IMR-90 (cell line): Measurements from ENCODE around the gene TMPRSS11A. TPM values are rescaled to one million over a fixed set of nuclear protein-coding genes. Genes with fewer than 3 reads are reported as not detected.
A peak's percentile ranks its signal among the peaks of the same experiment; 100 is the strongest.

Experiments used
- ATAC-seq: fragments of 200-7000 bp; cut with Tn5 transposase; 2 replicates; pipeline ENCODE4 v1.9.1; 2020; ENCODE audit warnings: low read depth, mild to moderate bottlenecking, moderate library complexity
- BruUV-seq: library from RNA; stranded (reverse); fragments of 400-500 nt; replicated peaks from 2 replicates; lab custom pipeline; 2021; lab: Mats Ljungman, UMichigan
- CTCF ChIA-PET: fragments of 300-600 bp; formaldehyde crosslinking; extraction: SDS; loops from one replicate; lab custom pipeline; 2021; ENCODE audit warnings: antibody characterized with exemption; lab: Yijun Ruan, JAX
- POLR2A ChIA-PET: fragments of 300-600 bp; sonication (Branson Sonifier 250); formaldehyde crosslinking; loops from one replicate; lab custom pipeline; 2022; ENCODE audit warnings: antibody characterized with exemption; ENCODE audit not compliant: unreplicated experiment; lab: Charles Lee
- DNase-seq: peaks from one replicate; pipeline ENCODE4 v3.0.0; 2013
- H2AFZ ChIP-seq: replicated peaks from 2 replicates; pipeline ENCODE3; 2013; ENCODE audit warnings: low read length, mild to moderate bottlenecking; ENCODE audit not compliant: poor library complexity
- H2AK5ac ChIP-seq: 2 replicates; pipeline ENCODE4 v1.6.1; 2013; ENCODE audit warnings: low read depth, low read length, inconsistent platforms
- H2AK9ac ChIP-seq: replicated peaks from 2 replicates; pipeline ENCODE3; 2013; ENCODE audit warnings: mild to moderate bottlenecking, low read depth, low read length, moderate library complexity; ENCODE audit not compliant: poor library complexity
- H2BK120ac ChIP-seq: 2 replicates; pipeline ENCODE4 v1.6.1; 2013; ENCODE audit warnings: low read depth, low read length, inconsistent platforms
- H2BK15ac ChIP-seq: 3 replicates; pipeline ENCODE4 v1.6.1; 2013; ENCODE audit warnings: low read depth, low read length, inconsistent platforms
- H2BK20ac ChIP-seq: 2 replicates; pipeline ENCODE4 v1.6.1; 2013; ENCODE audit warnings: low read depth, mild to moderate bottlenecking, inconsistent platforms, low read length, moderate library complexity
- H2BK5ac ChIP-seq: 2 replicates; pipeline ENCODE4 v1.6.1; 2013; ENCODE audit warnings: mild to moderate bottlenecking, low read depth, low read length, inconsistent platforms; ENCODE audit not compliant: poor library complexity, severe bottlenecking
- H3K14ac ChIP-seq: replicated peaks from 2 replicates; pipeline ENCODE4 v1.6.1; 2013; ENCODE audit warnings: low read depth, low read length, inconsistent platforms
- H3K18ac ChIP-seq: 2 replicates; pipeline ENCODE4 v1.6.1; 2013; ENCODE audit warnings: low read depth, low read length, control low read depth
- H3K23ac ChIP-seq: 2 replicates; pipeline ENCODE4 v1.6.1; 2013; ENCODE audit warnings: low read depth, low read length, inconsistent platforms
- H3K27ac ChIP-seq: 2 replicates; pipeline ENCODE4 v1.5.1; 2013; ENCODE audit warnings: mild to moderate bottlenecking, control low read depth, low read length; ENCODE audit not compliant: insufficient read depth
- H3K27me3 ChIP-seq: 2 replicates; pipeline ENCODE4 v1.6.1; 2013; ENCODE audit warnings: low read length; ENCODE audit not compliant: control insufficient read depth, insufficient read depth
- H3K36me3 ChIP-seq: 2 replicates; pipeline ENCODE4 v1.6.1; 2013; ENCODE audit warnings: low read length, mixed read lengths; ENCODE audit not compliant: control insufficient read depth, insufficient read depth
- H3K4ac ChIP-seq: 2 replicates; pipeline ENCODE4 v1.6.1; 2013; ENCODE audit warnings: low read depth, low read length, inconsistent platforms
- H3K4me1 ChIP-seq: 2 replicates; pipeline ENCODE4 v1.6.1; 2013; ENCODE audit warnings: low read length, mixed read lengths; ENCODE audit not compliant: control insufficient read depth, insufficient read depth
- H3K4me2 ChIP-seq: 2 replicates; pipeline ENCODE4 v1.6.1; 2013; ENCODE audit warnings: low read depth, mild to moderate bottlenecking, control low read depth, low read length, moderate library complexity
- H3K4me3 ChIP-seq: 2 replicates; pipeline ENCODE4 v1.5.1; 2013; ENCODE audit warnings: low read depth, mild to moderate bottlenecking, control low read depth, low read length, moderate library complexity; ENCODE audit not compliant: insufficient read depth
- H3K56ac ChIP-seq: 2 replicates; pipeline ENCODE4 v1.6.1; 2013; ENCODE audit warnings: low read length, inconsistent platforms; ENCODE audit not compliant: insufficient read depth; ENCODE audit errors: extremely low read depth
- H3K79me1 ChIP-seq, 2 experiments: 2 replicates each; pipeline ENCODE4 v1.6.1; 2013; ENCODE audit warnings: low read length in 2 of 2, inconsistent platforms in 1 of 2, low read depth in 1 of 2
- H3K9ac ChIP-seq: 2 replicates; pipeline ENCODE4 v1.6.1; 2013; ENCODE audit warnings: low read depth, low read length, control low read depth
- H3K9me1 ChIP-seq: 2 replicates; pipeline ENCODE4 v1.6.1; 2013; ENCODE audit warnings: low read length, inconsistent platforms; ENCODE audit not compliant: insufficient read depth
- H3K9me3 ChIP-seq: 2 replicates; pipeline ENCODE4 v1.6.1; 2013; ENCODE audit warnings: low read length; ENCODE audit not compliant: control insufficient read depth, insufficient read depth
- H4K20me1 ChIP-seq: 2 replicates; pipeline ENCODE4 v1.6.1; 2013; ENCODE audit warnings: low read length, inconsistent platforms; ENCODE audit not compliant: insufficient read depth
- H4K5ac ChIP-seq: 2 replicates; pipeline ENCODE4 v1.6.1; 2013; ENCODE audit warnings: mild to moderate bottlenecking, low read depth, low read length, control low read depth
- H4K8ac ChIP-seq, 2 experiments: 2 replicates each; pipeline ENCODE4 v1.6.1; 2013; ENCODE audit warnings: low read depth in 2 of 2, low read length in 2 of 2, control low read depth in 1 of 2, inconsistent platforms in 1 of 2
- H4K91ac ChIP-seq: 2 replicates; pipeline ENCODE4 v1.6.1; 2013; ENCODE audit warnings: low read depth, low read length, inconsistent platforms; ENCODE audit not compliant: insufficient read depth
- BHLHE40 ChIP-seq: fragments of 150-350 bp; IDR thresholded peaks from 2 replicates; pipeline ENCODE4 v1.6.1; 2016; ENCODE audit warnings: mild to moderate bottlenecking, low read depth, low read length
- CEBPB ChIP-seq: IDR thresholded peaks from 2 replicates; pipeline ENCODE4 v1.6.1; 2012; ENCODE audit warnings: low read depth, low read length, improper control_type of control experiment
- CHD1 ChIP-seq: IDR thresholded peaks from 2 replicates; pipeline ENCODE4 v1.6.1; 2012; ENCODE audit warnings: low read depth, low read length, improper control_type of control experiment
- CTCF ChIP-seq: conservative IDR thresholded peaks from 2 replicates; pipeline ENCODE4 v1.5.1; 2012; ENCODE audit warnings: mild to moderate bottlenecking, low read depth, low read length, improper control_type of control experiment
- ELK1 ChIP-seq: fragments of 150-350 bp; IDR thresholded peaks from 2 replicates; pipeline ENCODE4 v1.6.1; 2016; ENCODE audit warnings: low read depth, mild to moderate bottlenecking, low read length, moderate library complexity, borderline replicate concordance
- FOS ChIP-seq: fragments of 150-350 bp; IDR thresholded peaks from 2 replicates; pipeline ENCODE4 v1.6.1; 2016; ENCODE audit warnings: low read depth, low read length
- MAFK ChIP-seq: IDR thresholded peaks from 2 replicates; pipeline ENCODE4 v1.6.1; 2012; ENCODE audit warnings: low read depth, low read length, improper control_type of control experiment
- MAZ ChIP-seq: IDR thresholded peaks from 2 replicates; pipeline ENCODE4 v1.6.1; 2012; ENCODE audit warnings: low read depth, mild to moderate bottlenecking, low read length, improper control_type of control experiment, moderate library complexity, borderline replicate concordance
- MXI1 ChIP-seq: IDR thresholded peaks from 2 replicates; pipeline ENCODE4 v1.6.1; 2012; ENCODE audit warnings: low read depth, mild to moderate bottlenecking, low read length, moderate library complexity, borderline replicate concordance
- NFE2L2 ChIP-seq: fragments of 150-350 bp; IDR thresholded peaks from 2 replicates; pipeline ENCODE4 v1.6.1; 2016; ENCODE audit warnings: low read depth, mild to moderate bottlenecking, low read length
- POLR2A ChIP-seq: IDR thresholded peaks from 2 replicates; pipeline ENCODE4 v1.6.1; 2012; ENCODE audit warnings: mild to moderate bottlenecking, low read depth, low read length
- RAD21 ChIP-seq: IDR thresholded peaks from 2 replicates; pipeline ENCODE4 v1.6.1; 2012; ENCODE audit warnings: low read length, improper control_type of control experiment
- RCOR1 ChIP-seq: IDR thresholded peaks from 2 replicates; pipeline ENCODE4 v1.6.1; 2012; ENCODE audit warnings: mild to moderate bottlenecking, low read length, improper control_type of control experiment; ENCODE audit not compliant: insufficient replicate concordance
- RFX5 ChIP-seq: IDR thresholded peaks from 2 replicates; pipeline ENCODE4 v1.8.0; 2012; ENCODE audit warnings: low read depth, mild to moderate bottlenecking, low read length, moderate library complexity
- SMC3 ChIP-seq: fragments of 150-350 bp; IDR thresholded peaks from 2 replicates; pipeline ENCODE4 v1.6.1; 2016; ENCODE audit warnings: low read depth, mild to moderate bottlenecking, antibody characterized with exemption, low read length, moderate library complexity
- USF2 ChIP-seq: fragments of 150-350 bp; IDR thresholded peaks from 2 replicates; pipeline ENCODE4 v1.6.1; 2017; ENCODE audit warnings: mild to moderate bottlenecking, antibody characterized with exemption, low read length, low read depth
- whole genome bisulfite sequencing, 2 experiments: methylation state at CpG; one replicate each; pipeline versions ENCODE4 v1.1.5 to v1.1.7; 2013; ENCODE audit warnings: missing lambda C conversion rate in 2 of 2; ENCODE audit not compliant: insufficient read length in 1 of 2; ENCODE audit errors: extremely low coverage in 2 of 2; 5-methylcytosine and 5-hydroxymethylcytosine counted together
- dilution Hi-C: fragments of 300-500 bp; cut with HindIII; formaldehyde crosslinking; loops from one replicate; pipeline ENCODE4 v1.14.3; 2018; ENCODE audit warnings: low sequenced_read_pairs; ENCODE audit not compliant: unreplicated experiment
- in situ Hi-C: fragments of 300-500 bp; cut with MboI; formaldehyde crosslinking; loops from 3 replicates; pipeline ENCODE4 v1.14.3; 2019; ENCODE audit warnings: low sequenced_read_pairs, inconsistent platforms, mixed read lengths
- intact Hi-C: fragments of 100-400 bp; cut with micrococcal nuclease; formaldehyde crosslinking; loops from 2 replicates; pipeline ENCODE4 v1.10.0; 2022
- polyA plus RNA-seq, 3 experiments: library from polyadenylated mRNA; depleted of rRNA; stranded (reverse); fragments of >200 nt; gene quantifications; 2 replicates each; pipeline ENCODE4 v1.2.3, GENCODE V29; 2012; ENCODE audit warnings: low replicate concordance in 1 of 3
- total RNA-seq: library from RNA; depleted of rRNA; stranded (reverse); fragments of >200 nt; gene quantifications from 2 replicates; pipeline ENCODE4 v1.2.3, GENCODE V29; 2012

TMPRSS11A gene
- total and polyA plus RNA-seq, 2 of the 4 experiments (the other 2 are of a cell fraction), result not detected

GRCh38 chr4:67929426-67929825, 33.9 kb downstream of the TMPRSS11A start:
- dilution Hi-C loops (no loop called here), intact Hi-C loops (no loop called here)

More at GRCh38 chr4:67929426-67929825, 33.9 kb downstream of the TMPRSS11A start:
- H4K20me1 ChIP-seq, result no peaks in the 10 kb centered on the region
- BruUV-seq, result no TSS peak
- H2BK20ac ChIP-seq, result no peak overlapping the region
- no CpG with 5 or more reads among the region's 3 CpGs for WGBS, 2 experiments
- no peak overlapping the region for H4K8ac ChIP-seq
- H2AK9ac ChIP-seq, result no peak overlapping the region
- H3K4me1 ChIP-seq, result no peaks in the 10 kb centered on the region
- no peak overlapping the region for H4K5ac ChIP-seq
- peak; percentile 32 for DNase-seq
- no peak overlapping the region for H3K27ac ChIP-seq
- no peak overlapping the region for H3K14ac ChIP-seq
- no peaks in the 10 kb centered on the region for H3K9me3 ChIP-seq
- H2AFZ ChIP-seq, result no peak overlapping the region
- H3K9ac ChIP-seq, result no peak overlapping the region
- no peak overlapping the region for H2AK5ac ChIP-seq
- no peaks in the 10 kb centered on the region for H3K36me3 ChIP-seq
- CTCF ChIA-PET, result interaction anchor here (1.3 kb wide), 1 partner anchor 19 kb away, joined by 5 read pairs; no protein-coding TSS in a partner anchor
- H3K4me3 ChIP-seq, result no peak overlapping the region
- H2BK15ac ChIP-seq, result no peak overlapping the region
- no peaks in the 10 kb centered on the region for H3K9me1 ChIP-seq
- H3K23ac ChIP-seq, result no peak overlapping the region
- no peak overlapping the region for H3K18ac ChIP-seq
- H3K27me3 ChIP-seq, result no peaks in the 10 kb centered on the region; the same call in 1 of the 2 replicates
- POLR2A ChIA-PET, result no interaction called here
- no peak overlapping the region for H2BK120ac ChIP-seq
- no peak overlapping the region for H3K4me2 ChIP-seq
- in situ Hi-C loops, result no loop called here
- no peak for TF ChIP-seq SMC3
- TF ChIP-seq FOS, result no peak
- TF ChIP-seq POLR2A, result no peak
- no peak for TF ChIP-seq ELK1
- TF ChIP-seq RFX5, result no peak
- TF ChIP-seq RAD21, result no peak
- no peak for TF ChIP-seq MAFK
- TF ChIP-seq RCOR1, result no peak
- no peak for TF ChIP-seq CHD1
- no peak for TF ChIP-seq BHLHE40
- no peak for TF ChIP-seq USF2
- no peak for TF ChIP-seq NFE2L2
- TF ChIP-seq MXI1, result no peak
- no peak for TF ChIP-seq MAZ
- no peak for TF ChIP-seq CTCF
- no peak for TF ChIP-seq CEBPB
- no peak overlapping the region for H3K4ac ChIP-seq
- no peaks in the 10 kb centered on the region for H3K79me1 ChIP-seq
- ATAC-seq, result no peak
- H2BK5ac ChIP-seq, result no peak overlapping the region
- no peak overlapping the region for H3K56ac ChIP-seq
- no peak overlapping the region for H4K91ac ChIP-seq
